Measurements from ENCODE around the gene TSPO.

The TSPO gene

GRCh38 chr22:43174941-43175531, 23.7 kb downstream of the TSPO start:
- no peak overlapping the region for H3K27ac Mint-ChIP-seq
- H3K9me3 Mint-ChIP-seq = no peaks in the 10 kb centered on the region
- no peaks in the 10 kb centered on the region for H3K4me1 Mint-ChIP-seq (ENCODE audit: low read depth)
- no peak overlapping the region for H3K4me3 Mint-ChIP-seq
- no peaks in the 10 kb centered on the region for H3K27me3 Mint-ChIP-seq
- H3K36me3 Mint-ChIP-seq (ENCODE audit: low read depth) = peaks cover 44% of the 10 kb centered on the region

- no peaks in the 10 kb centered on the region for H3K27me3 Mint-ChIP-seq
Observed at GRCh38 chr22:43176090-43176489, 24.7 kb downstream of the TSPO start.

GRCh38 chr22:43177479-43177878, 26.1 kb downstream of the TSPO start:
- Mint-ChIP-seq H3K4me1 (ENCODE audit: low read depth) (no peaks in the 10 kb centered on the region), H3K4me3 (no peak overlapping the region), H3K9me3 (no peaks in the 10 kb centered on the region), H3K27ac (no peak overlapping the region), H3K36me3 (ENCODE audit: low read depth) (peaks cover 40% of the 10 kb centered on the region), H3K27me3 (no peaks in the 10 kb centered on the region)

More at GRCh38 chr22:43176090-43176489, 24.7 kb downstream of the TSPO start:
- H3K4me3 Mint-ChIP-seq = no peak overlapping the region
- H3K9me3 Mint-ChIP-seq = no peaks in the 10 kb centered on the region
- no peak overlapping the region for H3K27ac Mint-ChIP-seq
- peaks cover 43% of the 10 kb centered on the region for H3K36me3 Mint-ChIP-seq (ENCODE audit: low read depth)
- no peaks in the 10 kb centered on the region for H3K4me1 Mint-ChIP-seq (ENCODE audit: low read depth)

GRCh38 chr22:43179146-43179910, 28.0 kb downstream of the TSPO start:
- H3K4me3 Mint-ChIP-seq = no peak overlapping the region
- H3K27me3 Mint-ChIP-seq = no peaks in the 10 kb centered on the region
- H3K36me3 Mint-ChIP-seq (ENCODE audit: low read depth) = peaks cover 36% of the 10 kb centered on the region

GRCh38 chr22:43179911-43180195, 28.5 kb downstream of the TSPO start:
- H3K27ac Mint-ChIP-seq = no peak overlapping the region

More at GRCh38 chr22:43179146-43179910, 28.0 kb downstream of the TSPO start:
- Mint-ChIP-seq H3K9me3 (no peaks in the 10 kb centered on the region), H3K27ac (no peak overlapping the region), H3K4me1 (ENCODE audit: low read depth) (peaks cover 5% of the 10 kb centered on the region)

GRCh38 chr22:43180670-43181069, 29.3 kb downstream of the TSPO start:
- no peaks in the 10 kb centered on the region for H3K9me3 Mint-ChIP-seq
- H3K36me3 Mint-ChIP-seq (ENCODE audit: low read depth) = peaks cover 45% of the 10 kb centered on the region
- H3K4me3 Mint-ChIP-seq = no peak overlapping the region
- H3K4me1 Mint-ChIP-seq (ENCODE audit: low read depth) = peaks cover 17% of the 10 kb centered on the region
- H3K27me3 Mint-ChIP-seq = no peaks in the 10 kb centered on the region
- H3K27ac Mint-ChIP-seq = no peak overlapping the region

More at GRCh38 chr22:43179911-43180195, 28.5 kb downstream of the TSPO start:
- peaks cover 10% of the 10 kb centered on the region for H3K4me1 Mint-ChIP-seq (ENCODE audit: low read depth)
- no peaks in the 10 kb centered on the region for H3K27me3 Mint-ChIP-seq
- H3K4me3 Mint-ChIP-seq = no peak overlapping the region
- H3K36me3 Mint-ChIP-seq (ENCODE audit: low read depth) = peaks cover 41% of the 10 kb centered on the region
- H3K9me3 Mint-ChIP-seq = no peaks in the 10 kb centered on the region

- Mint-ChIP-seq H3K4me3 (no peak overlapping the region), H3K4me1 (ENCODE audit: low read depth) (peaks cover 23% of the 10 kb centered on the region), H3K27ac (no peak overlapping the region)
Observed at GRCh38 chr22:43181321-43182076, 30.1 kb downstream of the TSPO start.

GRCh38 chr22:43182118-43182517, 30.8 kb downstream of the TSPO start:
- Mint-ChIP-seq H3K27ac (no peak overlapping the region), H3K27me3 (no peaks in the 10 kb centered on the region), H3K36me3 (ENCODE audit: low read depth) (peaks cover 45% of the 10 kb centered on the region), H3K9me3 (no peaks in the 10 kb centered on the region), H3K4me3 (no peak overlapping the region), H3K4me1 (ENCODE audit: low read depth) (peaks cover 23% of the 10 kb centered on the region)

More at GRCh38 chr22:43181321-43182076, 30.1 kb downstream of the TSPO start:
- no peaks in the 10 kb centered on the region for H3K27me3 Mint-ChIP-seq
- peaks cover 45% of the 10 kb centered on the region for H3K36me3 Mint-ChIP-seq (ENCODE audit: low read depth)
- no peaks in the 10 kb centered on the region for H3K9me3 Mint-ChIP-seq

- Mint-ChIP-seq H3K36me3 (ENCODE audit: low read depth) (peaks cover 41% of the 10 kb centered on the region), H3K9me3 (no peaks in the 10 kb centered on the region), H3K4me3 (no peak overlapping the region), H3K4me1 (ENCODE audit: low read depth) (peaks cover 25% of the 10 kb centered on the region), H3K27me3 (no peaks in the 10 kb centered on the region), H3K27ac (no peak overlapping the region)
Observed at GRCh38 chr22:43182726-43183125, 31.4 kb downstream of the TSPO start.

- H3K36me3 Mint-ChIP-seq (ENCODE audit: low read depth) = peaks cover 38% of the 10 kb centered on the region
- peaks cover 30% of the 10 kb centered on the region for H3K4me1 Mint-ChIP-seq (ENCODE audit: low read depth)
- H3K9me3 Mint-ChIP-seq = no peaks in the 10 kb centered on the region
- H3K27me3 Mint-ChIP-seq = no peaks in the 10 kb centered on the region
- no peak overlapping the region for H3K27ac Mint-ChIP-seq
- peak overlapping the region; percentile 48 for H3K4me3 Mint-ChIP-seq
Observed at GRCh38 chr22:43183496-43184277, 32.3 kb downstream of the TSPO start.

- Mint-ChIP-seq H3K4me3 (peak overlapping the region; percentile 86), H3K27ac (peak overlapping the region; percentile 49), H3K4me1 (ENCODE audit: low read depth) (peaks cover 35% of the 10 kb centered on the region)
Observed at GRCh38 chr22:43185860-43186261, 34.5 kb downstream of the TSPO start.

GRCh38 chr22:43186272-43187170, 35.2 kb downstream of the TSPO start, which contains the start of gene TTLL12:
Gene TTLL12, minus strand, starts transcription at chr22:43187134. Its CDS starts 65 bp downstream, at chr22:43187069.
- H3K4me1 Mint-ChIP-seq (ENCODE audit: low read depth) = peaks cover 35% of the 10 kb centered on the region

More at GRCh38 chr22:43185860-43186261, 34.5 kb downstream of the TSPO start:
- H3K36me3 Mint-ChIP-seq (ENCODE audit: low read depth) = peaks cover 22% of the 10 kb centered on the region
- H3K27me3 Mint-ChIP-seq = no peaks in the 10 kb centered on the region
- no peaks in the 10 kb centered on the region for H3K9me3 Mint-ChIP-seq

GRCh38 chr22:43187171-43188099, 36.1 kb downstream of the TSPO start:
- Mint-ChIP-seq H3K27ac (peak overlapping the region; percentile 96), H3K4me3 (peak overlapping the region; percentile 91), H3K4me1 (ENCODE audit: low read depth) (peaks cover 35% of the 10 kb centered on the region), H3K36me3 (ENCODE audit: low read depth) (peaks cover 18% of the 10 kb centered on the region), H3K9me3 (no peaks in the 10 kb centered on the region), H3K27me3 (peaks cover 4% of the 10 kb centered on the region)

More at GRCh38 chr22:43186272-43187170, 35.2 kb downstream of the TSPO start, which contains the start of gene TTLL12:
- H3K9me3 Mint-ChIP-seq = no peaks in the 10 kb centered on the region
- H3K36me3 Mint-ChIP-seq (ENCODE audit: low read depth) = peaks cover 18% of the 10 kb centered on the region
- H3K27me3 Mint-ChIP-seq = peaks cover 3% of the 10 kb centered on the region
- peak within 1 kb of the TSS; percentile 91 for H3K4me3 Mint-ChIP-seq
- H3K27ac Mint-ChIP-seq = peak within 1 kb of the TSS; percentile 96

All from stimulated activated naive CD8-positive, alpha-beta T cell treated with anti-CD3 and anti-CD28 coated beads, Interleukin-15, Interleukin-2, amounts not matched to agents 100 ng/mL and 50 ng/mL, for 24 hours (primary cell).